ENCODE results near the gene INAVA. TPM values are rescaled to one million over a fixed set of nuclear protein-coding genes. Genes with fewer than 3 reads are reported as not detected.

Gene INAVA
- total and polyA plus RNA-seq, 10 of the 15 experiments (the other 5 are each of a cell fraction or from before 2014, with no cell fraction given): 3.6 to 15.4 (median 9.5) TPM

- peak; percentile 48 to 73; a peak in 3 of 4 replicates for TF ChIP-seq BHLHE40 (IDR thresholded peaks at IDR 0.05; ENCODE audit: borderline replicate concordance in 1 of 2, low read depth in 2 of 2, low read length in 1 of 2)
- no peak for TF ChIP-seq STAT1 (conservative IDR thresholded peaks at IDR 0.05)
- no peak for TF ChIP-seq FOXK2 (IDR thresholded peaks at IDR 0.05)
- TF ChIP-seq USF2 (IDR thresholded peaks at IDR 0.05; ENCODE audit: borderline replicate concordance, low read depth, low read length): no peak
- peak; percentile 94 to 95 for TF ChIP-seq IKZF2 (IDR thresholded peaks at IDR 0.05)
- TF ChIP-seq EGR1 (IDR thresholded peaks at IDR 0.05; ENCODE audit: borderline replicate concordance in 1 of 2, low read depth in 2 of 2, low read length in 2 of 2): no peak
- no peak for TF ChIP-seq HDAC6 (IDR thresholded peaks at IDR 0.05; ENCODE audit: unreplicated experiment)
- TF ChIP-seq PBX3 (IDR thresholded peaks at IDR 0.05; ENCODE audit: insufficient replicate concordance, low read depth, low read length): peak; percentile 93
- no peak for TF ChIP-seq SPI1 (IDR thresholded peaks at IDR 0.05; ENCODE audit: borderline replicate concordance, insufficient read depth, low read depth, low read length)
- TF ChIP-seq FOS (IDR thresholded peaks at IDR 0.05; ENCODE audit: borderline replicate concordance, extremely low read depth, insufficient read length): no peak
- TF ChIP-seq LARP7 (IDR thresholded peaks at IDR 0.05): no peak
- peak; percentile 73; the same call in 1 of the 2 replicates for TF ChIP-seq CBFB (IDR thresholded peaks at IDR 0.05; ENCODE audit: low read depth)
- TF ChIP-seq CEBPZ (IDR thresholded peaks at IDR 0.05; ENCODE audit: low read depth, low read length): no peak
- peak; percentile 25 for TF ChIP-seq SP1 (IDR thresholded peaks at IDR 0.05; ENCODE audit: low read depth, low read length)
- TF ChIP-seq ZNF592 (IDR thresholded peaks at IDR 0.05): no peak
- no peak for TF ChIP-seq SIX5 (IDR thresholded peaks at IDR 0.05; ENCODE audit: low read depth, low read length, severe bottlenecking)
- TF ChIP-seq YY1 (IDR thresholded peaks at IDR 0.05; ENCODE audit: low read depth, low read length): no peak
These were observed 14.5 kb upstream of the INAVA start (continued) for GRCh38 chr1:200880212-200880611.

Data from GM12878 (cell line).